Brain microvascular endothelial cell (primary cell): ENCODE results near the gene ADCYAP1R1.

Experiments
- DNase-seq: peaks from one replicate; pipeline ENCODE4 v3.0.0-alpha.2; 2020
- H3K27ac ChIP-seq: fragments of 250-450 bp; sonication (Bioruptor Pico); 2 replicates; pipeline ENCODE4 v1.5.1; 2020; ENCODE audit warnings: mild to moderate bottlenecking, moderate library complexity
- H3K27me3 ChIP-seq: fragments of 250-450 bp; sonication (Bioruptor Pico); replicated peaks from 2 replicates; pipeline ENCODE4 v1.5.1; 2020; ENCODE audit warnings: mild to moderate bottlenecking
- H3K36me3 ChIP-seq: fragments of 250-450 bp; sonication (Bioruptor Pico); replicated peaks from 2 replicates; pipeline ENCODE4 v1.5.1; 2020; ENCODE audit warnings: mild to moderate bottlenecking
- H3K4me3 ChIP-seq: 2 replicates; pipeline ENCODE4 v1.5.1; 2011; ENCODE audit warnings: low read depth, mild to moderate bottlenecking, control low read depth, low read length, moderate library complexity
- in situ Hi-C: cut with HindIII; loops from 2 replicates; pipeline ENCODE4 v1.10.0; 2017; ENCODE audit warnings: low sequenced_read_pairs, low pct_ligation_motif_present
- TF ChIP-seq, protein P1 (sequence below): IDR thresholded peaks from 2 replicates; pipeline ENCODE4 v1.5.1; 2011; ENCODE audit warnings: low read depth, mild to moderate bottlenecking, moderate library complexity, low read length, control low read depth, inconsistent platforms; ENCODE audit errors: missing control alignments

Gene ADCYAP1R1

DNA sequence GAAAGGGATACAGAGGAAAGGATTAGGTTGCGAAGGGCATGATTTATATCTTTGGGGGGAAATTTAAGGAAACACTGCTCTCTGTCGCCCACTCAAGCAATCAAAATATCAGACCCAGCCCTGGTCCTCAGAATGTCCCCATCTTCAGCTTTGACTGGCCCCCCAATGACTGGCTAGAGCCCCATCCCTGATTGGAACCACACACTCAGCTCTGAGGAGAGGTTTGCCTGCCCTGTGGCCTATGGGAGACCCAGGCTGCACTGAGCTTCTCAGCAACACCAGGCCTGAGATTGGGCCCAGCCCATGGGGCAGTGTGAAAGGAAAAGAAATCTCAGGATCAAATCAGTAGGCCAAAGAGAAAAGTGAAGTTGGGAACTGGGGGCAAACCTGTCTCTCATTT is 69.5 kb downstream of the ADCYAP1R1 start:
- Histone ChIP-seq H3K27me3 (peaks cover 8% of the 10 kb centered on the region), H3K36me3 (no peaks in the 10 kb centered on the region), H3K4me3 (no peak overlapping the region), H3K27ac (no peak overlapping the region)
- in situ Hi-C loops, result loop anchor here (25.0 kb wide), 1 partner anchor 309 kb away; no protein-coding TSS in a partner anchor
- TF ChIP-seq, protein P1, sequence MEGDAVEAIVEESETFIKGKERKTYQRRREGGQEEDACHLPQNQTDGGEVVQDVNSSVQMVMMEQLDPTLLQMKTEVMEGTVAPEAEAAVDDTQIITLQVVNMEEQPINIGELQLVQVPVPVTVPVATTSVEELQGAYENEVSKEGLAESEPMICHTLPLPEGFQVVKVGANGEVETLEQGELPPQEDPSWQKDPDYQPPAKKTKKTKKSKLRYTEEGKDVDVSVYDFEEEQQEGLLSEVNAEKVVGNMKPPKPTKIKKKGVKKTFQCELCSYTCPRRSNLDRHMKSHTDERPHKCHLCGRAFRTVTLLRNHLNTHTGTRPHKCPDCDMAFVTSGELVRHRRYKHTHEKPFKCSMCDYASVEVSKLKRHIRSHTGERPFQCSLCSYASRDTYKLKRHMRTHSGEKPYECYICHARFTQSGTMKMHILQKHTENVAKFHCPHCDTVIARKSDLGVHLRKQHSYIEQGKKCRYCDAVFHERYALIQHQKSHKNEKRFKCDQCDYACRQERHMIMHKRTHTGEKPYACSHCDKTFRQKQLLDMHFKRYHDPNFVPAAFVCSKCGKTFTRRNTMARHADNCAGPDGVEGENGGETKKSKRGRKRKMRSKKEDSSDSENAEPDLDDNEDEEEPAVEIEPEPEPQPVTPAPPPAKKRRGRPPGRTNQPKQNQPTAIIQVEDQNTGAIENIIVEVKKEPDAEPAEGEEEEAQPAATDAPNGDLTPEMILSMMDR, result no peak
- DNase-seq, result no peak

DNA sequence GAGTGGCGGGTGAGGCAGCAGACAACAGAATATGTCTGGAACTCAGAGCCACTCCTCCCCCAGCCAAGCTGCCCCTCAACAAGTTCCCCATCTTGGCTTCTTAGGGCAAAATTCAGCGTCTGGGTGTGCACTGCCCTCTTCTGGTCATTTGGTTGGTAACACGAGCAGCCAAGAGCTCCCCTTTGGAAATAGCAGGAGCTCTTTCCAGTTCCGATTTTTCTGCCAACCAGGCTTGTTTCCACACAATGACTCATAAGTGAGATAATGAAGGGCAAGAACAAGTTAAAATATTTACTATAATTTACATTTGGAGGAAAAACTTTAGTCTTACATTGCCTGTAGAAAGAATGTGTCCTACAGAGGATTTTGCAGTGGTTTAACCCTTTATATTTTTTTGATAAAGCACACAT is 70.5 kb downstream of the ADCYAP1R1 start:
- no peak overlapping the region for H3K4me3 ChIP-seq
- TF ChIP-seq, protein P1, result peak; percentile 91
- peaks cover 8% of the 10 kb centered on the region for H3K27me3 ChIP-seq
- DNase-seq, result peak; percentile 79
- no peak overlapping the region for H3K27ac ChIP-seq
- in situ Hi-C loops, result loop anchor here (25.0 kb wide), 1 partner anchor 310 kb away; no protein-coding TSS in a partner anchor
- no peaks in the 10 kb centered on the region for H3K36me3 ChIP-seq

DNA sequence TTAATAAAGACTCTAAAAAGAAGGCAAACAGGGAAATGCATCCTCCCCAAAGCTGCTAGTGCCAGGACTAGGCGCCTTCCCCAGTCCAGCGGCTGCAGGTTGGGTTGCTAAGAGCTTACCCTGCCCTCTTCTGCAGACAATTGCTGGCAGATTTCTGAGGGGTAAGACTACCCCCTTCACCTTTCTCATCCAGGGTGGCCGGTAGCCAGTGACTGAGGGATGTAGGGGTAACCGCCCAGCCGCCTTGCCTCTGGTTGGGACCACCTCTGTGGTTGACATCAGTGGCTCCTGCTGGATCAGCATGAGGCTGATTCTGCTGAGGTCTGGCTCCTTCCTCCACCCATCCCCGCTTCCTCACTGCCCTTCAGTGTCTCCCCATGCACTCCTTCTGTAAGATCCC is 71.2 kb downstream of the ADCYAP1R1 start:
- no peak for DNase-seq
- TF ChIP-seq, protein P1, result no peak
- in situ Hi-C loops, result loop anchor here (25.0 kb wide), 1 partner anchor 311 kb away; no protein-coding TSS in a partner anchor
- H3K4me3 ChIP-seq, result no peak overlapping the region
- peaks cover 8% of the 10 kb centered on the region for H3K27me3 ChIP-seq
- no peak overlapping the region for H3K27ac ChIP-seq
- no peaks in the 10 kb centered on the region for H3K36me3 ChIP-seq

DNA sequence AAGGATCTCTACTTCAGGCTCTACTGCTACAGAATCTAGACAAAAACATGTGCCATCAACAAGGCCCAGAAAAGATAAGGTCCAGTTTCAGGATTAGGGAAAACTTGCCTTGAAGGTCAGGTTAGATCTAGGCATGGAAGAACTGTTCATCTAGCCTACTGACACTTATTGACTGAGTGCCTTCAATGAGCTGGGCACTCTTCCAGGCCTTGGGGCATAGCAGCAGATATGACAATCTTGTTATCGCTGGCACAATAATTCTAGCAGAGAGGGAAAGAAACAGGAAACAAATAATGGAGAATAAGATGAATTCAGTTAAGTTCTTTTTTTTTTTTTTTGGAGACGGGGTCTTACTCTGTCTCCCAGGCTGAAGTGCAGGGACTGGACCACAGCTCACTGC is 71.6 kb downstream of the ADCYAP1R1 start:
- TF ChIP-seq, protein P1, result no peak
- in situ Hi-C loops, result loop anchor here (25.0 kb wide), 1 partner anchor 311 kb away; no protein-coding TSS in a partner anchor
- peaks cover 4% of the 10 kb centered on the region for H3K27me3 ChIP-seq
- H3K36me3 ChIP-seq, result no peaks in the 10 kb centered on the region
- no peak overlapping the region for H3K4me3 ChIP-seq
- no peak for DNase-seq
- no peak overlapping the region for H3K27ac ChIP-seq

DNA sequence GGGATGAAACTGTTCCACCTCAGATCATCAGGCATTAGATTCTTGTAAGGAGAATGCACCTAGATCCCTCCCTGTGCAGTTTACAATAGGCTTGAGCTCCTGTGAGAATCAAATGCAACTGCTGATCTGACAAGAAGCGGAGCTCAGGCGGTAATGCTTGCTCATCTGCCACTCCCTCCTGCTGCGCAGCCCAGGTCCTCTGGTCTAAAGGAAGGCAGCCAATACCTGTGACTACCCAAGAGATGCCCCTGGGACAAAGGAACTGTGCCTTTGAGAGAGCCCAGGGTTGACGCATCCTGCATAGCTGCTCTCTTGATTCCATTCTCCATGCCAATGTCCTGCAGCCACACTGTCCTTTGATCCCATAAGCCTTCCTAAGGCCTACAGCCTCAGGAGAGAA is 73.1 kb downstream of the ADCYAP1R1 start:
- TF ChIP-seq, protein P1, result no peak
- H3K27me3 ChIP-seq, result no peaks in the 10 kb centered on the region
- no peak overlapping the region for H3K27ac ChIP-seq
- no peaks in the 10 kb centered on the region for H3K36me3 ChIP-seq
- DNase-seq, result no peak
- in situ Hi-C loops, result no loop called here
- H3K4me3 ChIP-seq, result no peak overlapping the region

DNA sequence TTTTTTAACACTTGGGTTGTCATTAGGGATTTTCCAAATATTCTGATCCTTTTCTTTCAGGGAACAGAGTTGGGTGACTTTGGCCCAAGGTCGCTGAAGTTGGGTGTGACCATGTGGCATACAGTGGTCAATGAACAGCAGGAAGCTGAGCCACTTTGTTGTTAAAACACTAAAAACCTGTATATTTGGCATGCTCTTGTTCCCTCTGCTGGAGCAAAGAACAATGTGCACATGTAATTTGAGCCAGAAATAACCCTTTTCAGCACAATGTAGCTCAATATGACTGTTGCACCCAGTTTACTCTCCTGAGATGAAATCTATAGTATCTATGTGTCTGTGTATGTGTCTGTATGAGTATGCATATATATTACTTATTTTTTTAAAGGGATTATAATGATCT is 74.9 kb downstream of the ADCYAP1R1 start:
- Histone ChIP-seq H3K27ac (no peak overlapping the region), H3K27me3 (no peaks in the 10 kb centered on the region)
- in situ Hi-C loops, result no loop called here

More for the DNA sequence above, 74.9 kb downstream of the ADCYAP1R1 start:
- no peaks in the 10 kb centered on the region for H3K36me3 ChIP-seq
- H3K4me3 ChIP-seq, result no peak overlapping the region
- TF ChIP-seq, protein P1, result peak; percentile 49
- peak; percentile 14 for DNase-seq
